ENCODE data around the gene ZNF71. TPM values are rescaled to one million over a fixed set of nuclear protein-coding genes. Genes with fewer than 3 reads are reported as not detected.

The ZNF71 gene
- total RNA-seq, 2 experiments from 2014 or later = 4.5 to 6.2 TPM

DNA sequence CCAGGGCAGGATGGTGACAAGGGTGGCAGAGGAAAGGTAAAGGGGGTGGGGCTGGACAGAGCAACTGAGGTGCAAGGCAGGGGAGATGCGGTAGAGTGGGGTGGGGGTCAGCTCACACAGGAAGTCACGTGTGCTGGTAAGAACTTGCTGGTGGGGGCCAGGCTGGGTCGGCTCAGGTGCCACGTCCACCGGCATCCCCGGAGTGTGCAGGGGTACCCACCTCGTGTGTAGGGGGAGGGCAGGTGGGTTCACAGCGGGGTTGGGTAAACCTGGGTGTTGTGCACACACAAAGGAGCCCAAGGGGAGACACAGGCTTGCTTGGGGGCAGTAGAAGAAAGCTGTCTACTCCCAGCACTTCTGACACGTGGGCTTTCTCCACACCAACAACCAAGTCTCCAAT is 73.6 kb downstream of the ZNF71 start:
- BruUV-seq (replicated peaks) = no TSS peak
- intact Hi-C loops (cut with micrococcal nuclease; ENCODE audit: unreplicated experiment) = no loop called here
- H3K27ac ChIP-seq (ENCODE audit: low read depth, low read length, poor library complexity, severe bottlenecking) = no peak overlapping the region
- no peaks in the 10 kb centered on the region for H3K79me2 ChIP-seq (ENCODE audit: insufficient read depth, low read depth, low read length)
- no peaks in the 10 kb centered on the region for H3K36me3 ChIP-seq (ENCODE audit: insufficient read depth, low read length)
- DNase-seq (ENCODE audit: low spot score) = no peak
- H2AFZ ChIP-seq (ENCODE audit: low read length) = no peak overlapping the region
- POLR2A ChIA-PET = no interaction called here
- no peak overlapping the region for H3K4me3 ChIP-seq (ENCODE audit: low read depth, low read length, poor library complexity, severe bottlenecking)
- H4K20me1 ChIP-seq (ENCODE audit: insufficient read depth, low read length) = no peaks in the 10 kb centered on the region
- H3K4me1 ChIP-seq (ENCODE audit: insufficient read depth, low read length, poor library complexity, severe bottlenecking) = no peaks in the 10 kb centered on the region
- no peaks in the 10 kb centered on the region for H3K9me3 ChIP-seq (ENCODE audit: low read length)
- TF ChIP-seq, protein P1, sequence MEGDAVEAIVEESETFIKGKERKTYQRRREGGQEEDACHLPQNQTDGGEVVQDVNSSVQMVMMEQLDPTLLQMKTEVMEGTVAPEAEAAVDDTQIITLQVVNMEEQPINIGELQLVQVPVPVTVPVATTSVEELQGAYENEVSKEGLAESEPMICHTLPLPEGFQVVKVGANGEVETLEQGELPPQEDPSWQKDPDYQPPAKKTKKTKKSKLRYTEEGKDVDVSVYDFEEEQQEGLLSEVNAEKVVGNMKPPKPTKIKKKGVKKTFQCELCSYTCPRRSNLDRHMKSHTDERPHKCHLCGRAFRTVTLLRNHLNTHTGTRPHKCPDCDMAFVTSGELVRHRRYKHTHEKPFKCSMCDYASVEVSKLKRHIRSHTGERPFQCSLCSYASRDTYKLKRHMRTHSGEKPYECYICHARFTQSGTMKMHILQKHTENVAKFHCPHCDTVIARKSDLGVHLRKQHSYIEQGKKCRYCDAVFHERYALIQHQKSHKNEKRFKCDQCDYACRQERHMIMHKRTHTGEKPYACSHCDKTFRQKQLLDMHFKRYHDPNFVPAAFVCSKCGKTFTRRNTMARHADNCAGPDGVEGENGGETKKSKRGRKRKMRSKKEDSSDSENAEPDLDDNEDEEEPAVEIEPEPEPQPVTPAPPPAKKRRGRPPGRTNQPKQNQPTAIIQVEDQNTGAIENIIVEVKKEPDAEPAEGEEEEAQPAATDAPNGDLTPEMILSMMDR (conservative IDR thresholded peaks at IDR 0.05; ENCODE audit: low read length) = no peak
- TF ChIP-seq EZH2phosphoT487 (IDR thresholded peaks at IDR 0.05; ENCODE audit: borderline replicate concordance, low read depth, low read length) = no peak
- CTCF ChIA-PET (ENCODE audit: unreplicated experiment) = no interaction called here
- no peak overlapping the region for H3K4me2 ChIP-seq (ENCODE audit: low read length)
- no peaks in the 10 kb centered on the region for H3K9me2 ChIP-seq (ENCODE audit: insufficient read depth, low read length)

DNA sequence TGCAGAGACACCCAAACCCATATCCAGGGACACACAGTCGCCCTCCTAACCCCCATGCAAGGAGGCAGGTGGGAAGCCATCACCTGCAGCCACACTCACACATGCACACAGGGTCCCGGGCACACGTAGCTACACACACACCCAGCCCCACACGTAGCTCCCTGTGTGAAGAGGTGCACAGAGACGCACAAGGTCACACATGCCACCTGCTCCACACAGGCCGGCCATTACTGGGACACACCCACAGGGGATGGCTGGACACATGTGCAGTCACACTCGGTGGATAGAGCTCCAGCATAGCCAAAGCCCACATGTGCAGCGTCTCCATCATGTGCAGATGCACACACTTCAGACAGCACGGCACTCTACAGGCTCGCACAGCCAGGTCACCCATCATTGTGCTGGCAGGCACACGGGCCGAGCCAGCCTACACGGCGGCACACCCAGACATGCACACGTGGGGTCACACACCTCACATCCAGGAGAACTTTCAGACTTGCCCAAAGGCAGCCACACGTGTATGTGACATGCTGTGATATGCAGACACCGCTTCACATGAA is 75.4 kb downstream of the ZNF71 start:
- no peaks in the 10 kb centered on the region for H3K9me3 ChIP-seq (ENCODE audit: low read length)
- no peaks in the 10 kb centered on the region for H3K4me1 ChIP-seq (ENCODE audit: insufficient read depth, low read length, poor library complexity, severe bottlenecking)
- H4K20me1 ChIP-seq (ENCODE audit: insufficient read depth, low read length) = no peaks in the 10 kb centered on the region
- no peaks in the 10 kb centered on the region for H3K9me2 ChIP-seq (ENCODE audit: insufficient read depth, low read length)
- no peak for DNase-seq (ENCODE audit: low spot score)
- H3K36me3 ChIP-seq (ENCODE audit: insufficient read depth, low read length) = no peaks in the 10 kb centered on the region
- intact Hi-C loops (cut with micrococcal nuclease; ENCODE audit: unreplicated experiment) = no loop called here
- no peak overlapping the region for H3K4me2 ChIP-seq (ENCODE audit: low read length)
- BruUV-seq (replicated peaks) = no TSS peak
- H2AFZ ChIP-seq (ENCODE audit: low read length) = no peak overlapping the region
- H3K27ac ChIP-seq (ENCODE audit: low read depth, low read length, poor library complexity, severe bottlenecking) = no peak overlapping the region
- ChIA-PET POLR2A (no interaction called here), CTCF (ENCODE audit: unreplicated experiment) (no interaction called here)
- TF ChIP-seq EZH2phosphoT487 (IDR thresholded peaks at IDR 0.05; ENCODE audit: borderline replicate concordance, low read depth, low read length) = no peak
- TF ChIP-seq, protein P1 (conservative IDR thresholded peaks at IDR 0.05; ENCODE audit: low read length) = no peak
- no peak overlapping the region for H3K4me3 ChIP-seq (ENCODE audit: low read depth, low read length, poor library complexity, severe bottlenecking)
- H3K79me2 ChIP-seq (ENCODE audit: insufficient read depth, low read depth, low read length) = no peaks in the 10 kb centered on the region

DNA sequence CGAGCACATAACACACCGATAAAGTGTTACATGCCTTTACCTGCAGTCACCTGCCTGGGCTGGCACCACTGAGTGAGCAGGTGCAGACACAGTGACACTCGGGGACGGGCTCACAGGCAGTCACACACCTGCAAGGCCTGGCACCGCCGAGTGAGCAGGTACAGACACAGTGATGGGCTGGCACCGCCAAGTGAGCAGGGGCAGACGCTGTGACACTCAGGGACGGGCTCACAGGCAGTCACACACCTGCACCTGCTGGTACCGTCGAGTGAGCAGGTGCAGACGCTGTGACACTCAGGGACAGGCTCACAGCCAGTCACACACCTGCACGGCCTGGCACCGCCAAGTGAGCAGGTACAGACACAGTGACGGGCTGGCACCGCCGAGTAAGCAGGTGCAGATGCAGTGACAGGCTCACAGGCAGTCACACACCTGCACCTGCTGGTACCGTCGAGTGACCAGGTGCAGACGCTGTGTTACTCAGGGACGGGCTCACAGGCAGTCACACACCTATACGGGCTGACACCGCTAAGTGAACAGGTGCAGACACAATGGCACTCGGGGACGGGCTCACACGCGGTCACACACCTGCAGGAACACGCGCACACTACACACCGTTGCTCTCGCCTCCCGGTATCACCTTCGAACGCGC is 76.0 kb downstream of the ZNF71 start:
- POLR2A ChIA-PET = no interaction called here
- H3K9me3 ChIP-seq (ENCODE audit: low read length) = no peaks in the 10 kb centered on the region
- BruUV-seq (replicated peaks) = no TSS peak
- TF ChIP-seq, protein P1 (conservative IDR thresholded peaks at IDR 0.05; ENCODE audit: low read length) = no peak
- no peak for TF ChIP-seq EZH2phosphoT487 (IDR thresholded peaks at IDR 0.05; ENCODE audit: borderline replicate concordance, low read depth, low read length)
- intact Hi-C loops (cut with micrococcal nuclease; ENCODE audit: unreplicated experiment) = no loop called here
- CTCF ChIA-PET (ENCODE audit: unreplicated experiment) = no interaction called here
- no peaks in the 10 kb centered on the region for H3K4me1 ChIP-seq (ENCODE audit: insufficient read depth, low read length, poor library complexity, severe bottlenecking)
- no peak overlapping the region for H3K27ac ChIP-seq (ENCODE audit: low read depth, low read length, poor library complexity, severe bottlenecking)
- no peak for DNase-seq (ENCODE audit: low spot score)
- H2AFZ ChIP-seq (ENCODE audit: low read length) = no peak overlapping the region
- no peaks in the 10 kb centered on the region for H3K36me3 ChIP-seq (ENCODE audit: insufficient read depth, low read length)
- no peak overlapping the region for H3K4me2 ChIP-seq (ENCODE audit: low read length)
- H3K4me3 ChIP-seq (ENCODE audit: low read depth, low read length, poor library complexity, severe bottlenecking) = no peak overlapping the region
- no peaks in the 10 kb centered on the region for H3K9me2 ChIP-seq (ENCODE audit: insufficient read depth, low read length)
- no peaks in the 10 kb centered on the region for H3K79me2 ChIP-seq (ENCODE audit: insufficient read depth, low read depth, low read length)
- H4K20me1 ChIP-seq (ENCODE audit: insufficient read depth, low read length) = no peaks in the 10 kb centered on the region
